Erythroblast (primary cell): ENCODE data around the gene PPIG.

Experiments used
- GATA1 ChIP-seq: IDR thresholded peaks from 2 replicates; pipeline ENCODE4 v1.6.1; 2011; ENCODE audit warnings: low read depth, mild to moderate bottlenecking, control low read depth, low read length, moderate library complexity
- POLR2A ChIP-seq: IDR thresholded peaks from 2 replicates; pipeline ENCODE4 v1.6.1; 2011; ENCODE audit warnings: mild to moderate bottlenecking, low read length

- no peak for TF ChIP-seq POLR2A
- TF ChIP-seq GATA1, result no peak
These were observed 18.5 kb upstream of the PPIG start for GRCh38 chr2:169565686-169566085.
